Right lobe of liver (tissue), 4 donors: ENCODE data around the gene CACNB4.

Experiments
- CTCF ChIP-seq, 4 donors: fragments of 200-600 bp in 3 of 4; fragments of 450-650 bp in 1 of 4; IDR thresholded peaks; one replicate each; pipeline versions ENCODE4 v1.5.1 to v1.8.0; 2016 to 2022; ENCODE audit warnings: antibody characterized with exemption in 4 of 4, mild to moderate bottlenecking in 2 of 4
- POLR2A ChIP-seq: fragments of 450-650 bp; IDR thresholded peaks from one replicate; pipeline ENCODE4 v1.6.1; 2017; ENCODE audit warnings: antibody characterized with exemption, mild to moderate bottlenecking
- donor health status: DM: no; HTN: no; CAD: no.
- donor health status: DM: no; HTN: no; CAD: no.
- donor health status: DM: no; HTN: yes; CAD: no.

GRCh38 chr2:151793123-151793522, 305.7 kb downstream of the CACNB4 start:
- TF ChIP-seq CTCF (IDR thresholded peaks at IDR 0.05) (no peak), POLR2A (no peak)
